Measurements from ENCODE around the gene STXBP5L.
"Not testable (repeated sequence)": the region's sequence is repeated elsewhere in the genome, so short reads cannot be mapped to it uniquely, and the experiment has no call there.

DNA sequence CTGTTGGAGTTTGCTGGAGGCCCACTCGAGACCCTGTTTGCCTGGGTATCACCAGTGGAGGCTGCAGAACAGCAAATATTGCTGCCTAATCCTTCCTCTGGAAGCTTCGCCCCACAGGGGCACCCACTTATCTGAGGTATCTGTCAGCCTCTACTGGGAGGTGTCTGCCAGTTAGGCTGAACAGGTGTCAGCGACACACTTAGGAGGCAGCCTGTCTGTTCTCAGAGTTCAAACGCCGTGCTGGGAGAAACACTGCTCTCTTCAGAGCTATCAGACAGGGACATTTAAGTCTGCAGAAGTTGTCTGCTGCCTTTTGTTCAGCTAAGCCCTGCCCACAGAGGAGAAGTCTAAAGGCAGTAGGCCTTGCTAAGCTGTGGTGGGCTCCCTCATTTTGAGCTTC, 448.0 kb downstream of the STXBP5L start:
- not testable (repeated sequence) for TF ChIP-seq POLR2AphosphoS5 (IDR thresholded peaks at IDR 0.05)
- TF ChIP-seq, protein P1, sequence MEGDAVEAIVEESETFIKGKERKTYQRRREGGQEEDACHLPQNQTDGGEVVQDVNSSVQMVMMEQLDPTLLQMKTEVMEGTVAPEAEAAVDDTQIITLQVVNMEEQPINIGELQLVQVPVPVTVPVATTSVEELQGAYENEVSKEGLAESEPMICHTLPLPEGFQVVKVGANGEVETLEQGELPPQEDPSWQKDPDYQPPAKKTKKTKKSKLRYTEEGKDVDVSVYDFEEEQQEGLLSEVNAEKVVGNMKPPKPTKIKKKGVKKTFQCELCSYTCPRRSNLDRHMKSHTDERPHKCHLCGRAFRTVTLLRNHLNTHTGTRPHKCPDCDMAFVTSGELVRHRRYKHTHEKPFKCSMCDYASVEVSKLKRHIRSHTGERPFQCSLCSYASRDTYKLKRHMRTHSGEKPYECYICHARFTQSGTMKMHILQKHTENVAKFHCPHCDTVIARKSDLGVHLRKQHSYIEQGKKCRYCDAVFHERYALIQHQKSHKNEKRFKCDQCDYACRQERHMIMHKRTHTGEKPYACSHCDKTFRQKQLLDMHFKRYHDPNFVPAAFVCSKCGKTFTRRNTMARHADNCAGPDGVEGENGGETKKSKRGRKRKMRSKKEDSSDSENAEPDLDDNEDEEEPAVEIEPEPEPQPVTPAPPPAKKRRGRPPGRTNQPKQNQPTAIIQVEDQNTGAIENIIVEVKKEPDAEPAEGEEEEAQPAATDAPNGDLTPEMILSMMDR (IDR thresholded peaks at IDR 0.05), result not testable (repeated sequence)

All from esophagus muscularis mucosa (tissue), 3 donors.